Pancreas (tissue), 10 donors: Measurements from ENCODE around the gene AJUBA. TPM values are rescaled to one million over a fixed set of nuclear protein-coding genes. Genes with fewer than 3 reads are reported as not detected.

Source experiments
- ATAC-seq, 4 donors: fragments of 200-7000 bp; cut with Tn5 transposase; one replicate each; pipeline versions ENCODE4 v1.8.0 to v1.9.1; 2020; ENCODE audit warnings: mild to moderate bottlenecking in 4 of 4, moderate library complexity in 4 of 4
- DNase-seq, 6 donors: peaks; one replicate each; pipeline ENCODE4 v3.0.0-alpha.2; 2020
- FAIRE-seq: peaks from 2 replicates; lab custom pipeline; 2012; peaks lifted over from hg19 to GRCh38; lab: Jason Lieb, UNC
- H3K27ac ChIP-seq, 4 donors: fragments of 200-600 bp; sonication (generic); 1 replicate in 3 of 4; 2 replicates in 1 of 4; pipeline versions ENCODE4 v1.5.0 to v1.8.0; 2020
- H3K27me3 ChIP-seq, 4 donors: fragments of 200-600 bp; one replicate each; pipeline ENCODE4 v1.8.0; 2021
- H3K36me3 ChIP-seq, 3 donors: fragments of 200-600 bp; sonication (generic) in 1 of 3; one replicate each; pipeline versions ENCODE4 v1.5.0 to v1.8.0; 2020 to 2021
- H3K4me1 ChIP-seq, 3 donors: fragments of 200-600 bp; one replicate each; pipeline ENCODE4 v1.8.0; 2021
- H3K4me3 ChIP-seq, 4 donors: fragments of 200-600 bp; sonication (generic) in 2 of 4; one replicate each; pipeline versions ENCODE4 v1.5.0 to v1.8.0; 2020 to 2021
- H3K9me3 ChIP-seq, 4 donors: fragments of 200-600 bp; one replicate each; pipeline ENCODE4 v1.8.0; 2021
- CTCF ChIP-seq, 4 donors: fragments of 200-600 bp; sonication (generic) in 3 of 4; IDR thresholded peaks; one replicate each; pipeline versions ENCODE4 v1.5.0 to v1.8.0; 2021; ENCODE audit warnings: antibody characterized with exemption in 4 of 4
- WGBS, 2 donors: extraction: QIAGEN DNeasy Blood & Tissue Kit; methylation state at CpG; one replicate each; pipeline ENCODE4 v1.1.7; 2013; 5-methylcytosine and 5-hydroxymethylcytosine counted together
- intact Hi-C, 3 donors: fragments of 100-400 bp; cut with DNase I; formaldehyde crosslinking; loops; one replicate each; pipeline versions ENCODE4 v1.11.1 to v1.14.2; 2022
- polyA plus RNA-seq, 2 donors: library from polyadenylated mRNA; stranded (reverse); fragments of 200-250 nt; gene quantifications; one replicate each; pipeline ENCODE4 v1.2.3, GENCODE V29; 2013
- total RNA-seq, 6 donors: library from RNA; stranded (reverse); fragmentation: NEBNext Ultra II Directional in 4 of 6; extraction: Animal tissue kit (Norgen Biotek cat#: 25700) in 4 of 6; gene quantifications; one replicate each; pipeline versions ENCODE4 v1.2.1 to v1.2.4, GENCODE V29; 2021 to 2023
- donor health status: healthy with polysubstance abuse.
- donor health status: DM: no; HTN: no; CAD: no; lungs with moderate emphysema.
- donor health status: DM: no; HTN: no; CAD: no.
- donor health status: control.
- donor health status: control.
- donor health status: Bipolar disorder and iron deficiency.
- donor health status: DM: yes; HTN: yes; CAD: no.
- donor health status: DM: no; HTN: no; CAD: no.
- donor health status: DM: no; HTN: no; CAD: no.
- donor health status: DM: yes; HTN: yes; CAD: no.

The AJUBA gene
- total and polyA plus RNA-seq, 8 donors = 5.4 to 17.8 (median 9.1) TPM

DNA sequence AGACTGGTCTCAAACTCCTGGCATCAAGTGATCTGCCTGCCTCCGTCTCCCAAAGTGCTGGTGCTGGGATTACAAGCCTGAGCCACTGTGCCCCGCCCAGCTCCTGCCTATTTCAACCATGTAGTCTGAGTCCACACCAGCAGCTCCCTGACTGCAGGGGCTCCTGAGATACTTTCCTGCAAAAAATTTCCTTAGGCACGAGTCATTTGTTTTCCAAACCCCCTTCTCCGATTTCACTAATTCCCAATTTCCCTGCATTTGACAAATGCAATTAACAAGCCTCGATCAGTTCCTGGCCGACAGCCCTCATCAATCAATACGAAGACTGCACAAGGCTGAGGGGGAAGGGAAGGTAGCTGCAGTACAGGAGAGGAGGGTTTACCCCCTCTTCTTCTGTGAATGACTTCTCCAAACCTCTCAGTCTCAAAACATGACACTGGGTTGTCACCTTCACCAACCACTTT is 42.3 kb upstream of the AJUBA start:
- ATAC-seq (no peak), FAIRE-seq (no peak), DNase-seq (no peak)
- intact Hi-C loops = no loop called here
- Histone ChIP-seq H3K36me3 (peaks cover 0 to 15% (median 9%) of the 10 kb centered on the region in 3 donors), H3K9me3 (no peaks in the 10 kb centered on the region), H3K4me3 (no peak overlapping the region), H3K27me3 (no peaks in the 10 kb centered on the region), H3K4me1 (no peaks in the 10 kb centered on the region), H3K27ac (no peak overlapping the region)
- TF ChIP-seq CTCF (IDR thresholded peaks at IDR 0.05) = no peak
- 60 to 74% methylated on average over 7 of the region's 7 CpGs for WGBS, 2 donors

DNA sequence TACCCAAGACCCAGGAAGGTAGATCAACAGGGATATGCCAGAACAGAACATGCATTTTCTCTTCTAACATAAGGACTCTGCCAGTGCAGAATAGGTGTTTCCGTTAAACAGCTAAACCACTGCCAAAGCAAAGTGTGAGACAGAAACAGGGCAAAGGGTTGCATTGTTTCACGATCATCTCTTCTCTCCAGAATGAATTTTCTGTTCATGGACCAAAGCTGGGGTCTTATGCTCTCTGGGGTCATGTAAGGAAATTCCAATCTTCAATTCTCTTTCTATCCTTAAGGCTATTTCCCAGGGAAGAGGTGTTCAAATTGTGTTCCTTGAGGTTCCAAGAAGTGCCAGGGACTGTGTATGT is 41.4 kb upstream of the AJUBA start:
- H3K4me1 ChIP-seq = no peaks in the 10 kb centered on the region
- DNase-seq (no peak), FAIRE-seq (no peak), ATAC-seq (no peak)
- no peaks in the 10 kb centered on the region for H3K9me3 ChIP-seq
- H3K36me3 ChIP-seq = peaks cover 0 to 15% (median 9%) of the 10 kb centered on the region in 3 donors
- no peak overlapping the region for H3K27ac ChIP-seq
- intact Hi-C loops = no loop called here
- TF ChIP-seq CTCF (IDR thresholded peaks at IDR 0.05) = no peak
- H3K4me3 ChIP-seq = no peak overlapping the region
- H3K27me3 ChIP-seq = no peaks in the 10 kb centered on the region
- 86 to 92% methylated on average over 2 of the region's 2 CpGs for WGBS, 2 donors

DNA sequence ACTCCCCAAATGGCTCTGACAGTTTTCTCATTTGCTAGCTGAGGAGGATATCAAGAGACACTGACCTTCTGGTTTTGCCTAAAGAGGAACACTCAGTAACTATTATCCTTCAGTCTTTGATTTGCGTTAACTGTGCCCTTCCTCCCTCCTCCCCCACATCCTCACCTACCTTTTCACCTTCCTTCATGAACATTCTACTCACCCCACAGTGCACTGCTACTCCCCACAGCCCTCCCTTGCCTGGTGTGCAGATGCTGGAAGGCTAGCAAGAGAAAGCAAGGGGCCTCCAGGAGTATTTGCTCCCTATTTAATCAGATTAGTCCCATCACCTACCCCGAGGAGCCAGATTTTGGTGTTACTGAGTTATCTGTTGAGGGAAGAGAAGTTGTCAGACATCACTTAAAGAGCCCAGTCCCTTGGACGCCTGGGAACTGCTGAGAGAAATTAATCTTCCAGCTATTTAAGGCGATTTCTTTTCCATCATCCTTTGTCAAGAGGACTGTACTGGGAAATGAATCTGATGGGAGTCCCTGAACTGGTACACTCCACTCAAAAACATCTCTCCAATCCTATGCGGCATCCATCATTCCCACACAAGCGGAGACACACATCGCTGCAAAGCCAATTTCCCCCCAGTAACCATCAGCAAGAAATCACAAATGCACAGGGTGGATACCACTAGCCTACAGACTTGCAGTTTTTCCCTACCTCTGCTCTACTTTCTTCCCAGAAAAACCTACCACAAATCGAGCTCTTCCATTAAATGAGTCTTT is 40.9 kb upstream of the AJUBA start:
- WGBS, 2 donors = 65 to 71% methylated on average over 8 of the region's 8 CpGs
- Histone ChIP-seq H3K36me3 (peaks cover 0 to 15% (median 9%) of the 10 kb centered on the region in 3 donors), H3K27me3 (no peaks in the 10 kb centered on the region), H3K4me1 (no peaks in the 10 kb centered on the region), H3K9me3 (no peaks in the 10 kb centered on the region), H3K4me3 (no peak overlapping the region), H3K27ac (no peak overlapping the region)
- intact Hi-C loops = no loop called here
- DNase-seq = no peak
- no peak for FAIRE-seq
- TF ChIP-seq CTCF (IDR thresholded peaks at IDR 0.05) = no peak
- no peak for ATAC-seq

- H3K36me3 ChIP-seq = peaks cover 0 to 15% (median 9%) of the 10 kb centered on the region in 3 donors
- intact Hi-C loops = no loop called here
- no peak for ATAC-seq
- DNase-seq = no peak
- H3K4me1 ChIP-seq = no peaks in the 10 kb centered on the region
- no peak overlapping the region for H3K4me3 ChIP-seq
- 41 to 61% methylated on average over 7 of the region's 7 CpGs for WGBS, 2 donors
- TF ChIP-seq CTCF (IDR thresholded peaks at IDR 0.05) = no peak
- H3K27me3 ChIP-seq = no peaks in the 10 kb centered on the region
- H3K9me3 ChIP-seq = no peaks in the 10 kb centered on the region
- H3K27ac ChIP-seq = no peak overlapping the region
- no peak for FAIRE-seq
These were observed 39.6 kb upstream of the AJUBA start for GRCh38 chr14:23021889-23022442.

DNA sequence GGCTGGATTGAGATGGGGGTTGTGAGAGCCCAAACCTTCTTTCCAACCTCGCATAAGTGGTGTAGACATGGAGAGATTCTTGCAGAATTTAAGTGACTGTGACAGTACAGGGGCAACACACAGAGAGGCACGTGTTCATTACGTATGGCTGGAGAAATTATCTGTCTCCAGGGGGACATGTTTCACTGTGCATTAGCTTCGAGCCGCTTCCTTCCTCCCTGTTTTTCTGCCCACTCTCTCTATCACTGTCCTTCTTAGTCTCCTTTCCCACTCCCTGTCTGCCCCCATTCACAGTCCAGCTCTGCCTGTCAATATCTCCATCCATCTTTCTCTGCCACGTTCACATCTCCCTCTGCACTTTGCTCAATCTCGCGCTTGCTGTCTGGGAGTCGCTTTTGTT is 39.1 kb upstream of the AJUBA start:
- Histone ChIP-seq H3K4me1 (no peaks in the 10 kb centered on the region), H3K4me3 (no peak overlapping the region), H3K9me3 (no peaks in the 10 kb centered on the region), H3K27ac (no peak overlapping the region), H3K36me3 (peaks cover 0 to 15% (median 9%) of the 10 kb centered on the region in 3 donors), H3K27me3 (no peaks in the 10 kb centered on the region)
- intact Hi-C loops = no loop called here
- FAIRE-seq (no peak), DNase-seq (no peak), ATAC-seq (no peak)
- no peak for TF ChIP-seq CTCF (IDR thresholded peaks at IDR 0.05)
- WGBS, 2 donors = 74 to 75% methylated on average over 9 of the region's 9 CpGs
